H9 (cell line): Measurements from ENCODE around the gene ABCG1. TPM values are rescaled to one million over a fixed set of nuclear protein-coding genes. Genes with fewer than 3 reads are reported as not detected.

Experiments
- DNase-seq: peaks from one replicate; pipeline ENCODE4 v3.0.0-alpha.2; 2017
- H2AFZ ChIP-seq: one replicate; pipeline ENCODE4 v1.6.1; 2013; ENCODE audit warnings: mild to moderate bottlenecking, low read length, control low read depth, moderate library complexity
- H2AK5ac ChIP-seq: 2 replicates; pipeline ENCODE4 v1.6.1; 2013; ENCODE audit warnings: low read length, control low read depth, mixed read lengths; ENCODE audit not compliant: insufficient read length
- H2BK120ac ChIP-seq: one replicate; pipeline ENCODE4 v1.6.1; 2013; ENCODE audit warnings: low read depth, mild to moderate bottlenecking, low read length, control low read depth, inconsistent platforms; ENCODE audit not compliant: poor library complexity, severe bottlenecking
- H2BK12ac ChIP-seq: 2 replicates; pipeline ENCODE4 v1.6.1; 2013; ENCODE audit warnings: low read length, control low read depth, mixed read lengths, low read depth; ENCODE audit not compliant: insufficient read length
- H2BK15ac ChIP-seq: 2 replicates; pipeline ENCODE4 v1.6.1; 2013; ENCODE audit warnings: low read depth, low read length, control low read depth
- H2BK20ac ChIP-seq: one replicate; pipeline ENCODE4 v1.6.1; 2013; ENCODE audit warnings: low read depth, mild to moderate bottlenecking, low read length, control low read depth, inconsistent platforms; ENCODE audit not compliant: poor library complexity, severe bottlenecking
- H2BK5ac ChIP-seq: 2 replicates; pipeline ENCODE4 v1.6.1; 2013; ENCODE audit warnings: low read length, control low read depth, mixed read lengths; ENCODE audit not compliant: insufficient read length
- H3K14ac ChIP-seq: 2 replicates; pipeline ENCODE4 v1.6.1; 2013; ENCODE audit warnings: low read length, control low read depth; ENCODE audit not compliant: insufficient read depth
- H3K18ac ChIP-seq: 2 replicates; pipeline ENCODE4 v1.6.1; 2013; ENCODE audit warnings: low read depth, mild to moderate bottlenecking, mixed read lengths, low read length, control low read depth; ENCODE audit not compliant: insufficient read length
- H3K23ac ChIP-seq: 2 replicates; pipeline ENCODE4 v1.6.1; 2013; ENCODE audit warnings: low read length, control low read depth, mixed read lengths, low read depth; ENCODE audit not compliant: insufficient read length
- H3K23me2 ChIP-seq: 2 replicates; pipeline ENCODE4 v1.6.1; 2013; ENCODE audit warnings: low read depth, mild to moderate bottlenecking, mixed read lengths, low read length, control low read depth; ENCODE audit not compliant: insufficient read length, poor library complexity, severe bottlenecking
- H3K27ac ChIP-seq: 2 replicates; pipeline ENCODE4 v1.5.1; 2013; ENCODE audit warnings: low read length, control low read depth, mixed read lengths, low read depth; ENCODE audit not compliant: insufficient read length
- H3K27me3 ChIP-seq: 2 replicates; pipeline ENCODE4 v1.6.1; 2013; ENCODE audit warnings: low read length, control low read depth, inconsistent platforms; ENCODE audit not compliant: insufficient read depth
- H3K4ac ChIP-seq: 2 replicates; pipeline ENCODE4 v1.6.1; 2013; ENCODE audit warnings: low read depth, mild to moderate bottlenecking, control low read depth, inconsistent platforms, low read length, moderate library complexity
- H3K4me1 ChIP-seq: 2 replicates; pipeline ENCODE4 v1.6.1; 2013; ENCODE audit warnings: low read length, control low read depth, inconsistent platforms; ENCODE audit not compliant: insufficient read depth
- H3K4me2 ChIP-seq: 2 replicates; pipeline ENCODE4 v1.6.1; 2013; ENCODE audit warnings: low read length, control low read depth, mixed read lengths; ENCODE audit not compliant: insufficient read length, insufficient read depth
- H3K56ac ChIP-seq: 2 replicates; pipeline ENCODE4 v1.6.1; 2013; ENCODE audit warnings: low read depth, mild to moderate bottlenecking, mixed read lengths, low read length, control low read depth; ENCODE audit not compliant: insufficient read length
- H3K79me1 ChIP-seq: 2 replicates; pipeline ENCODE4 v1.6.1; 2013; ENCODE audit warnings: low read depth, mild to moderate bottlenecking, moderate library complexity, low read length, control low read depth, inconsistent platforms; ENCODE audit not compliant: insufficient read depth, poor library complexity, severe bottlenecking
- H3K79me2 ChIP-seq: 2 replicates; pipeline ENCODE4 v1.6.1; 2013; ENCODE audit warnings: low read length, control low read depth, inconsistent platforms; ENCODE audit not compliant: insufficient read depth
- H3K9ac ChIP-seq: 2 replicates; pipeline ENCODE4 v1.6.1; 2013; ENCODE audit warnings: low read length, control low read depth, mixed read lengths; ENCODE audit not compliant: insufficient read length; ENCODE audit errors: extremely low read depth
- H3K9me3 ChIP-seq: one replicate; pipeline ENCODE4 v1.6.1; 2013; ENCODE audit warnings: low read depth, low read length, inconsistent platforms; ENCODE audit not compliant: control insufficient read depth
- H3T11ph ChIP-seq: one replicate; pipeline ENCODE4 v1.6.1; 2013; ENCODE audit warnings: mild to moderate bottlenecking, low read length, control low read depth, inconsistent platforms
- H4K20me1 ChIP-seq: one replicate; pipeline ENCODE4 v1.6.1; 2013; ENCODE audit not compliant: control insufficient read depth, insufficient read length, insufficient read depth
- H4K5ac ChIP-seq: 2 replicates; pipeline ENCODE4 v1.6.1; 2013; ENCODE audit warnings: low read depth, mild to moderate bottlenecking, mixed read lengths, low read length, control low read depth; ENCODE audit not compliant: insufficient read length
- H4K8ac ChIP-seq: replicated peaks from 2 replicates; pipeline ENCODE4 v1.6.1; 2013; ENCODE audit warnings: low read length, control low read depth, mixed read lengths, low read depth; ENCODE audit not compliant: insufficient read length
- H4K91ac ChIP-seq: 2 replicates; pipeline ENCODE4 v1.6.1; 2013; ENCODE audit warnings: low read depth, mild to moderate bottlenecking, moderate library complexity, mixed read lengths, low read length, control low read depth; ENCODE audit not compliant: insufficient read length
- H3K27ac Mint-ChIP-seq, 3 experiments: 2 replicates in 2 of 3; 3 replicates in 1 of 3; pipeline ENCODE4 v1.8.0; 2020 to 2021; ENCODE audit warnings: mixed read lengths in 3 of 3, mild to moderate bottlenecking in 1 of 3, moderate library complexity in 1 of 3
- H3K27me3 Mint-ChIP-seq: 2 replicates; pipeline ENCODE4 v1.8.0; 2021; ENCODE audit warnings: low read depth, mild to moderate bottlenecking, moderate library complexity, mixed read lengths
- H3K36me3 Mint-ChIP-seq, 3 experiments: 2 replicates in 2 of 3; 3 replicates in 1 of 3; pipeline ENCODE4 v1.8.0; 2020 to 2021; ENCODE audit warnings: low read depth in 3 of 3, mixed read lengths in 3 of 3; ENCODE audit not compliant: insufficient read depth in 1 of 3
- H3K4me1 Mint-ChIP-seq, 2 experiments: 2 replicates each; pipeline ENCODE4 v1.8.0; 2020; ENCODE audit warnings: mixed read lengths in 2 of 2
- H3K4me3 Mint-ChIP-seq, 2 experiments: 2 replicates in 1 of 2; 3 replicates in 1 of 2; pipeline ENCODE4 v1.8.0; 2020 to 2021; ENCODE audit warnings: mild to moderate bottlenecking in 2 of 2, mixed read lengths in 2 of 2, moderate library complexity in 1 of 2
- H3K9me3 Mint-ChIP-seq, 2 experiments: 2 replicates in 1 of 2; 3 replicates in 1 of 2; pipeline ENCODE4 v1.8.0; 2020; ENCODE audit warnings: mild to moderate bottlenecking in 2 of 2, mixed read lengths in 2 of 2, moderate library complexity in 1 of 2
- CTCF ChIP-seq: fragments of 200-600 bp; sonication (generic); conservative IDR thresholded peaks from 3 replicates; pipeline ENCODE4 v1.8.0; 2021; ENCODE audit warnings: antibody characterized with exemption, mild to moderate bottlenecking
- WGBS: extraction: QIAGEN DNeasy Blood & Tissue Kit; methylation state at CpG from one replicate; pipeline ENCODE4 v1.1.7; 2013; ENCODE audit warnings: missing lambda C conversion rate, low lambda C conversion rate, mixed read lengths; ENCODE audit not compliant: insufficient read length; ENCODE audit errors: extremely low coverage; 5-methylcytosine and 5-hydroxymethylcytosine counted together
- total RNA-seq: library from RNA; stranded (reverse); gene quantifications from 2 replicates; pipeline ENCODE4 v1.2.1, GENCODE V29; 2021

Gene ABCG1
- total RNA-seq, 1 experiment from 2014 or later, result 0.83 TPM

- H3K4me3 Mint-ChIP-seq, result no peak overlapping the region; a peak in 1 of 5 replicates
- no peaks in the 10 kb centered on the region for H4K20me1 ChIP-seq
Measured at GRCh38 chr21:42193721-42194120, 25.2 kb upstream of the ABCG1 start.

More at GRCh38 chr21:42193721-42194120, 25.2 kb upstream of the ABCG1 start:
- Histone ChIP-seq H3K4me1 (no peaks in the 10 kb centered on the region), H2AK5ac (no peak overlapping the region), H3K14ac (no peak overlapping the region), H2BK120ac (no peak overlapping the region), H3K18ac (no peak overlapping the region), H3K4ac (no peak overlapping the region), H3K23ac (no peak overlapping the region), H3K56ac (no peak overlapping the region), H4K91ac (no peak overlapping the region), H2BK5ac (no peak overlapping the region), H3K27ac (no peak overlapping the region), H3K27me3 (no peaks in the 10 kb centered on the region), H3K23me2 (no peaks in the 10 kb centered on the region), H4K5ac (no peak overlapping the region), H3K79me1 (no peaks in the 10 kb centered on the region), H2BK12ac (no peak overlapping the region), H3T11ph (no peak overlapping the region), H3K4me2 (no peak overlapping the region), H2AFZ (no peak overlapping the region), H3K9me3 (no peaks in the 10 kb centered on the region), H4K8ac (no peak overlapping the region), H3K9ac (no peak overlapping the region), H2BK20ac (no peak overlapping the region), H3K79me2 (no peaks in the 10 kb centered on the region), H2BK15ac (no peak overlapping the region)
- no CpG with 5 or more reads among the region's 6 CpGs for WGBS
- DNase-seq, result no peak
- TF ChIP-seq CTCF, result no peak
- Mint-ChIP-seq H3K27ac (no peak overlapping the region; a peak in 1 of 7 replicates), H3K27me3 (peaks cover 20% of the 10 kb centered on the region), H3K4me1 (no peaks in the 10 kb centered on the region), H3K9me3 (peaks cover 0 to 2% of the 10 kb centered on the region in 2 experiments; a peak in 1 of 5 replicates), H3K36me3 (no peaks in the 10 kb centered on the region)
